22Rv1 (cell line): ENCODE measurements around the gene FNIP1.

Source experiments
- CTCF ChIP-seq: fragments of 450-650 bp; IDR thresholded peaks from 2 replicates; pipeline ENCODE4 v1.5.1; 2017; ENCODE audit warnings: mild to moderate bottlenecking
- ZFX ChIP-seq: fragments of 450-650 bp; IDR thresholded peaks from 2 replicates; pipeline ENCODE4 v1.6.1; 2017; ENCODE audit warnings: antibody characterized with exemption, borderline replicate concordance

- TF ChIP-seq CTCF, result no peak
- TF ChIP-seq ZFX, result no peak
These were observed 21.3 kb upstream of the FNIP1 start for GRCh38 chr5:131818001-131818724.
